GM23338 (cell line): Measurements from ENCODE around the gene DHX38. TPM values are rescaled to one million over a fixed set of nuclear protein-coding genes. Genes with fewer than 3 reads are reported as not detected.

Experiments used
- ATAC-seq: fragments of 200-7000 bp; cut with Tn5 transposase; 3 replicates; pipeline ENCODE4 v1.9.1; 2020
- DNase-seq: peaks from one replicate; pipeline ENCODE4 v3.0.0-alpha.2; 2015; ENCODE audit warnings: low spot score
- H2AFZ ChIP-seq: fragments of 200-600 bp; sonication (generic); 2 replicates; pipeline ENCODE4 v1.8.0; 2016; ENCODE audit warnings: antibody characterized with exemption, mild to moderate bottlenecking, moderate library complexity
- H3F3A ChIP-seq: fragments of 200-600 bp; sonication (generic); replicated peaks from 2 replicates; pipeline ENCODE4 v1.8.0; 2017; ENCODE audit warnings: antibody characterized with exemption, mixed run types, low read depth
- H3K27ac ChIP-seq: fragments of 200-600 bp; sonication (generic); 2 replicates; pipeline ENCODE4 v1.6.1; 2016; ENCODE audit warnings: low read depth
- H3K27me3 ChIP-seq: fragments of 200-600 bp; sonication (generic); 2 replicates; pipeline ENCODE4 v1.8.0; 2016; ENCODE audit warnings: mild to moderate bottlenecking, mixed run types, moderate library complexity; ENCODE audit not compliant: insufficient read depth
- H3K36me3 ChIP-seq: fragments of 200-600 bp; sonication (generic); 2 replicates; pipeline ENCODE4 v1.8.0; 2016; ENCODE audit warnings: mild to moderate bottlenecking; ENCODE audit not compliant: insufficient read depth
- H3K4me1 ChIP-seq: fragments of 200-600 bp; sonication (generic); 2 replicates; pipeline ENCODE4 v1.8.0; 2016; ENCODE audit warnings: mild to moderate bottlenecking, moderate library complexity; ENCODE audit not compliant: insufficient read depth
- H3K4me2 ChIP-seq: fragments of 200-600 bp; sonication (generic); 2 replicates; pipeline ENCODE4 v1.7.1; 2017; ENCODE audit warnings: mixed run types
- H3K4me3 ChIP-seq: fragments of 200-600 bp; sonication (generic); 2 replicates; pipeline ENCODE4 v1.6.1; 2016; ENCODE audit warnings: mixed run types
- H3K79me2 ChIP-seq: fragments of 200-600 bp; sonication (generic); replicated peaks from 2 replicates; pipeline ENCODE4 v1.8.0; 2017; ENCODE audit warnings: mild to moderate bottlenecking; ENCODE audit not compliant: insufficient read depth
- H3K9me2 ChIP-seq: fragments of 200-600 bp; sonication (generic); 2 replicates; pipeline ENCODE4 v1.8.0; 2017; ENCODE audit not compliant: insufficient read depth
- H4K20me1 ChIP-seq: fragments of 200-600 bp; sonication (generic); replicated peaks from 2 replicates; pipeline ENCODE4 v1.8.0; 2017; ENCODE audit warnings: mild to moderate bottlenecking; ENCODE audit not compliant: insufficient read depth
- H3K27ac Mint-ChIP-seq: 2 replicates; pipeline ENCODE4 v1.8.0; 2020; ENCODE audit warnings: inconsistent platforms, mild to moderate bottlenecking, moderate library complexity, mixed read lengths
- H3K27me3 Mint-ChIP-seq: 3 replicates; pipeline ENCODE4 v1.8.0; 2022; ENCODE audit warnings: low read depth, mild to moderate bottlenecking, moderate library complexity, mixed read lengths, inconsistent platforms; ENCODE audit not compliant: insufficient read depth, poor library complexity
- H3K36me3 Mint-ChIP-seq: 3 replicates; pipeline ENCODE4 v1.8.0; 2021; ENCODE audit warnings: low read depth, mild to moderate bottlenecking, inconsistent platforms, moderate library complexity, mixed read lengths
- H3K4me1 Mint-ChIP-seq: 3 replicates; pipeline ENCODE4 v1.8.0; 2020; ENCODE audit warnings: mild to moderate bottlenecking, inconsistent platforms, mixed read lengths
- H3K4me3 Mint-ChIP-seq: 3 replicates; pipeline ENCODE4 v1.8.0; 2021; ENCODE audit warnings: moderate library complexity, mild to moderate bottlenecking, inconsistent platforms, mixed read lengths
- H3K9me3 Mint-ChIP-seq: 3 replicates; pipeline ENCODE4 v1.8.0; 2020; ENCODE audit warnings: moderate library complexity, mild to moderate bottlenecking, inconsistent platforms, mixed read lengths
- CREB1 ChIP-seq: fragments of 250-450 bp; sonication (Bioruptor Pico); IDR thresholded peaks from 2 replicates; pipeline ENCODE4 v1.5.0; 2020; ENCODE audit warnings: low read depth, mild to moderate bottlenecking, moderate library complexity
- EZH2 ChIP-seq: fragments of 200-600 bp; sonication (generic); IDR thresholded peaks from one replicate; pipeline ENCODE4 v1.8.0; 2017; ENCODE audit warnings: antibody characterized with exemption, mild to moderate bottlenecking, low read depth; ENCODE audit not compliant: unreplicated experiment
- EZH2phosphoT487 ChIP-seq: fragments of 200-600 bp; sonication (generic); IDR thresholded peaks from one replicate; pipeline ENCODE4 v1.8.1; 2018; ENCODE audit warnings: antibody characterized with exemption; ENCODE audit not compliant: unreplicated experiment
- NANOG ChIP-seq: IDR thresholded peaks from 2 replicates; pipeline ENCODE4 v1.6.1; 2016; ENCODE audit warnings: antibody characterized with exemption, borderline replicate concordance
- POLR2AphosphoS5 ChIP-seq: IDR thresholded peaks from 2 replicates; pipeline ENCODE4 v1.6.1; 2016; ENCODE audit warnings: antibody characterized with exemption, low read depth
- STAT1 ChIP-seq: IDR thresholded peaks from one replicate; pipeline ENCODE4 v1.6.1; 2016; ENCODE audit warnings: antibody characterized with exemption; ENCODE audit not compliant: unreplicated experiment
- ZNF114 ChIP-seq: fragments of 250-450 bp; sonication (Bioruptor Pico); IDR thresholded peaks from 2 replicates; pipeline ENCODE4 v1.5.0; 2020; ENCODE audit warnings: mild to moderate bottlenecking, moderate library complexity
- ZNF331 ChIP-seq: fragments of 250-450 bp; sonication (Bioruptor Pico); IDR thresholded peaks from 2 replicates; pipeline ENCODE4 v1.5.0; 2020; ENCODE audit warnings: low read depth, mild to moderate bottlenecking, moderate library complexity
- polyA plus RNA-seq: library from polyadenylated mRNA; unstranded; fragments of >200 nt; fragmentation: Nextera tagmentation; extraction: Ambion mirVana; gene quantifications from 2 replicates; pipeline ENCODE4 v1.2.1, GENCODE V29; 2016
- total RNA-seq: library from RNA; depleted of rRNA; stranded (reverse); fragments of >200 nt; shearing (Covaris generic); gene quantifications from 2 replicates; pipeline ENCODE4 v1.2.3, GENCODE V29; 2014
- TF ChIP-seq, protein P1 (sequence below): IDR thresholded peaks from 2 replicates; pipeline ENCODE4 v1.6.1; 2016; ENCODE audit warnings: antibody characterized with exemption
- TF ChIP-seq, protein P2 (sequence below), 2 experiments: fragments of 200-600 bp in 1 of 2; sonication (generic) in 1 of 2; conservative IDR thresholded peaks; 2 replicates each; pipeline versions ENCODE4 v1.5.1 to v1.6.1; 2016 to 2017; ENCODE audit warnings: antibody characterized with exemption in 2 of 2, low read depth in 2 of 2, mild to moderate bottlenecking in 2 of 2, moderate library complexity in 1 of 2
- TF ChIP-seq, protein P3 (sequence below): fragments of 250-450 bp; sonication (Bioruptor Pico); IDR thresholded peaks from 2 replicates; pipeline ENCODE4 v1.5.0; 2020; ENCODE audit warnings: mild to moderate bottlenecking, moderate library complexity

The DHX38 gene
- total and polyA plus RNA-seq, 2 experiments from 2014 or later: 31.4 to 46.4 TPM

DNA sequence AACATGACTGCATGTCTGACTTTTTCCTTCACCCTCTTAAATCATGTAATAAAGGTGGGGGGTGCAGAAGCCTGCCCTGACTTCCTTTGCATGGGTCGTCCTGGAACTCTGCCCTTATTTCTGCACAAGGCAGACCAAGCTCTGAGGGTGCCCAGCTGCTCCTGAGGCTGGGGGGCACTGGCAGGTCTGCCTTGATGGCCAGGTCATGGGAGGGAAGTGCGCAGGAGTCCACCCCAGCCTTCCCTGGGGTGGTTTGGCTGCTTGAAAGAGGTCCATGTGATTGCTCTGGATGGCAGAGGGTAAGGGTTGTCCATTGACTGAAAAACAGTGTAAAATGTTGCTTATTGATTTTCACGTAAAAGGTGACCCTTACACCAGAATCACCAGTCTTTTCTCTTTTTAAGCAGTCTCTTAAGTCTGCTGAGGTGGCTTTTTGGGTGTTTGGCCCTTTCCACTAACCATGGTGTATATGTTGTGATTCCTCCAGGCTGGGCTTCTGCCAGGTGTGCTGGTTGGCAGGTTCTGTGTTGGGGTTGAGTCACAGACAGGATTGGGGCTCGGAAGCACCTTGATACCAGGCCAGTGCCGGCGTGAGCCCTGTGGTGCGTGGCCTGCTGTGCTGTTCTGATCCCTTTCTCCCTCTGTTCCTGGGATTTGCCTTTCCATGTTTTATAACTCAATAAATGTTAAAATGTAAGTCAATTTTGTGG, 19.4 kb downstream of the DHX38 start:
- TF ChIP-seq POLR2AphosphoS5 (no peak), EZH2phosphoT487 (no peak), CREB1 (CRISPR knock-in tag) (no peak), NANOG (no peak), ZNF331 (CRISPR knock-in tag) (no peak), ZNF114 (no peak), STAT1 (no peak), EZH2 (no peak)
- TF ChIP-seq, protein P1, sequence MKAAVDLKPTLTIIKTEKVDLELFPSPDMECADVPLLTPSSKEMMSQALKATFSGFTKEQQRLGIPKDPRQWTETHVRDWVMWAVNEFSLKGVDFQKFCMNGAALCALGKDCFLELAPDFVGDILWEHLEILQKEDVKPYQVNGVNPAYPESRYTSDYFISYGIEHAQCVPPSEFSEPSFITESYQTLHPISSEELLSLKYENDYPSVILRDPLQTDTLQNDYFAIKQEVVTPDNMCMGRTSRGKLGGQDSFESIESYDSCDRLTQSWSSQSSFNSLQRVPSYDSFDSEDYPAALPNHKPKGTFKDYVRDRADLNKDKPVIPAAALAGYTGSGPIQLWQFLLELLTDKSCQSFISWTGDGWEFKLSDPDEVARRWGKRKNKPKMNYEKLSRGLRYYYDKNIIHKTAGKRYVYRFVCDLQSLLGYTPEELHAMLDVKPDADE: no peak
- TF ChIP-seq, protein P2, sequence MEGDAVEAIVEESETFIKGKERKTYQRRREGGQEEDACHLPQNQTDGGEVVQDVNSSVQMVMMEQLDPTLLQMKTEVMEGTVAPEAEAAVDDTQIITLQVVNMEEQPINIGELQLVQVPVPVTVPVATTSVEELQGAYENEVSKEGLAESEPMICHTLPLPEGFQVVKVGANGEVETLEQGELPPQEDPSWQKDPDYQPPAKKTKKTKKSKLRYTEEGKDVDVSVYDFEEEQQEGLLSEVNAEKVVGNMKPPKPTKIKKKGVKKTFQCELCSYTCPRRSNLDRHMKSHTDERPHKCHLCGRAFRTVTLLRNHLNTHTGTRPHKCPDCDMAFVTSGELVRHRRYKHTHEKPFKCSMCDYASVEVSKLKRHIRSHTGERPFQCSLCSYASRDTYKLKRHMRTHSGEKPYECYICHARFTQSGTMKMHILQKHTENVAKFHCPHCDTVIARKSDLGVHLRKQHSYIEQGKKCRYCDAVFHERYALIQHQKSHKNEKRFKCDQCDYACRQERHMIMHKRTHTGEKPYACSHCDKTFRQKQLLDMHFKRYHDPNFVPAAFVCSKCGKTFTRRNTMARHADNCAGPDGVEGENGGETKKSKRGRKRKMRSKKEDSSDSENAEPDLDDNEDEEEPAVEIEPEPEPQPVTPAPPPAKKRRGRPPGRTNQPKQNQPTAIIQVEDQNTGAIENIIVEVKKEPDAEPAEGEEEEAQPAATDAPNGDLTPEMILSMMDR (conservative IDR thresholded peaks at IDR 0.05; ENCODE audit: low read depth in 2 of 2): no peak
- TF ChIP-seq, protein P3, sequence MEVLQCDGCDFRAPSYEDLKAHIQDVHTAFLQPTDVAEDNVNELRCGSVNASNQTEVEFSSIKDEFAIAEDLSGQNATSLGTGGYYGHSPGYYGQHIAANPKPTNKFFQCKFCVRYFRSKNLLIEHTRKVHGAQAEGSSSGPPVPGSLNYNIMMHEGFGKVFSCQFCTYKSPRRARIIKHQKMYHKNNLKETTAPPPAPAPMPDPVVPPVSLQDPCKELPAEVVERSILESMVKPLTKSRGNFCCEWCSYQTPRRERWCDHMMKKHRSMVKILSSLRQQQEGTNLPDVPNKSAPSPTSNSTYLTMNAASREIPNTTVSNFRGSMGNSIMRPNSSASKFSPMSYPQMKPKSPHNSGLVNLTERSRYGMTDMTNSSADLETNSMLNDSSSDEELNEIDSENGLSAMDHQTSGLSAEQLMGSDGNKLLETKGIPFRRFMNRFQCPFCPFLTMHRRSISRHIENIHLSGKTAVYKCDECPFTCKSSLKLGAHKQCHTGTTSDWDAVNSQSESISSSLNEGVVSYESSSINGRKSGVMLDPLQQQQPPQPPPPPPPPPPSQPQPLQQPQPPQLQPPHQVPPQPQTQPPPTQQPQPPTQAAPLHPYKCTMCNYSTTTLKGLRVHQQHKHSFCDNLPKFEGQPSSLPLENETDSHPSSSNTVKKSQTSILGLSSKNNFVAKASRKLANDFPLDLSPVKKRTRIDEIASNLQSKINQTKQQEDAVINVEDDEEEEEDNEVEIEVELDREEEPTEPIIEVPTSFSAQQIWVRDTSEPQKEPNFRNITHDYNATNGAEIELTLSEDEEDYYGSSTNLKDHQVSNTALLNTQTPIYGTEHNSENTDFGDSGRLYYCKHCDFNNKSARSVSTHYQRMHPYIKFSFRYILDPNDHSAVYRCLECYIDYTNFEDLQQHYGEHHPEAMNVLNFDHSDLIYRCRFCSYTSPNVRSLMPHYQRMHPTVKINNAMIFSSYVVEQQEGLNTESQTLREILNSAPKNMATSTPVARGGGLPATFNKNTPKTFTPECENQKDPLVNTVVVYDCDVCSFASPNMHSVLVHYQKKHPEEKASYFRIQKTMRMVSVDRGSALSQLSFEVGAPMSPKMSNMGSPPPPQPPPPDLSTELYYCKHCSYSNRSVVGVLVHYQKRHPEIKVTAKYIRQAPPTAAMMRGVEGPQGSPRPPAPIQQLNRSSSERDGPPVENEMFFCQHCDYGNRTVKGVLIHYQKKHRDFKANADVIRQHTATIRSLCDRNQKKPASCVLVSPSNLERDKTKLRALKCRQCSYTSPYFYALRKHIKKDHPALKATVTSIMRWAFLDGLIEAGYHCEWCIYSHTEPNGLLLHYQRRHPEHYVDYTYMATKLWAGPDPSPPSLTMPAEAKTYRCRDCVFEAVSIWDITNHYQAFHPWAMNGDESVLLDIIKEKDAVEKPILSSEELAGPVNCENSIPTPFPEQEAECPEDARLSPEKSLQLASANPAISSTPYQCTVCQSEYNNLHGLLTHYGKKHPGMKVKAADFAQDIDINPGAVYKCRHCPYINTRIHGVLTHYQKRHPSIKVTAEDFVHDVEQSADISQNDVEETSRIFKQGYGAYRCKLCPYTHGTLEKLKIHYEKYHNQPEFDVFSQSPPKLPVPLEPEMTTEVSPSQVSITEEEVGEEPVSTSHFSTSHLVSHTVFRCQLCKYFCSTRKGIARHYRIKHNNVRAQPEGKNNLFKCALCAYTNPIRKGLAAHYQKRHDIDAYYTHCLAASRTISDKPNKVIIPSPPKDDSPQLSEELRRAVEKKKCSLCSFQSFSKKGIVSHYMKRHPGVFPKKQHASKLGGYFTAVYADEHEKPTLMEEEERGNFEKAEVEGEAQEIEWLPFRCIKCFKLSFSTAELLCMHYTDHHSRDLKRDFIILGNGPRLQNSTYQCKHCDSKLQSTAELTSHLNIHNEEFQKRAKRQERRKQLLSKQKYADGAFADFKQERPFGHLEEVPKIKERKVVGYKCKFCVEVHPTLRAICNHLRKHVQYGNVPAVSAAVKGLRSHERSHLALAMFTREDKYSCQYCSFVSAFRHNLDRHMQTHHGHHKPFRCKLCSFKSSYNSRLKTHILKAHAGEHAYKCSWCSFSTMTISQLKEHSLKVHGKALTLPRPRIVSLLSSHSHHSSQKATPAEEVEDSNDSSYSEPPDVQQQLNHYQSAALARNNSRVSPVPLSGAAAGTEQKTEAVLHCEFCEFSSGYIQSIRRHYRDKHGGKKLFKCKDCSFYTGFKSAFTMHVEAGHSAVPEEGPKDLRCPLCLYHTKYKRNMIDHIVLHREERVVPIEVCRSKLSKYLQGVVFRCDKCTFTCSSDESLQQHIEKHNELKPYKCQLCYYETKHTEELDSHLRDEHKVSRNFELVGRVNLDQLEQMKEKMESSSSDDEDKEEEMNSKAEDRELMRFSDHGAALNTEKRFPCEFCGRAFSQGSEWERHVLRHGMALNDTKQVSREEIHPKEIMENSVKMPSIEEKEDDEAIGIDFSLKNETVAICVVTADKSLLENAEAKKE (CRISPR knock-in tag): no peak

More for the DNA sequence above, 19.4 kb downstream of the DHX38 start:
- Histone ChIP-seq H3K4me1 (no peaks in the 10 kb centered on the region), H3K4me3 (no peak overlapping the region), H2AFZ (no peak overlapping the region), H3K27ac (no peak overlapping the region), H4K20me1 (no peaks in the 10 kb centered on the region), H3K27me3 (no peaks in the 10 kb centered on the region), H3F3A (no peaks in the 10 kb centered on the region), H3K4me2 (no peak overlapping the region), H3K36me3 (peaks cover 22% of the 10 kb centered on the region), H3K79me2 (no peaks in the 10 kb centered on the region), H3K9me2 (no peaks in the 10 kb centered on the region)
- Mint-ChIP-seq H3K36me3 (peaks cover 49% of the 10 kb centered on the region), H3K27ac (no peak overlapping the region), H3K27me3 (peaks cover 2% of the 10 kb centered on the region), H3K9me3 (no peaks in the 10 kb centered on the region), H3K4me3 (no peak overlapping the region), H3K4me1 (no peaks in the 10 kb centered on the region)
- DNase-seq: no peak
- ATAC-seq: no peak
